GM12878 (cell line): Measurements from ENCODE around the gene UQCRH. TPM values are rescaled to one million over a fixed set of nuclear protein-coding genes. Genes with fewer than 3 reads are reported as not detected.
A peak's percentile ranks its signal among the peaks of the same experiment; 100 is the strongest.
"Not testable (repeated sequence)": the region's sequence is repeated elsewhere in the genome, so short reads cannot be mapped to it uniquely, and the experiment has no call there.

Experiments used
- ATAC-seq: fragments of 200-7000 bp; cut with Tn5 transposase; 3 replicates; pipeline ENCODE4 v1.9.1; 2020; ENCODE audit warnings: mild to moderate bottlenecking, moderate library complexity
- BruUV-seq: library from RNA; stranded (reverse); fragments of 400-500 nt; replicated peaks from 2 replicates; lab custom pipeline; 2021; lab: Mats Ljungman, UMichigan
- CTCF ChIA-PET: fragments of 300-600 bp; sonication (Branson Sonifier 250); formaldehyde crosslinking; extraction: SDS; loops from one replicate; lab custom pipeline; 2021; ENCODE audit warnings: inconsistent platforms; lab: Yijun Ruan, JAX
- POLR2A ChIA-PET: fragments of 350-600 bp; formaldehyde crosslinking; extraction: SDS; loops from one replicate; lab custom pipeline; 2021; ENCODE audit warnings: inconsistent platforms; lab: Charles Lee
- RAD21 ChIA-PET: fragments of 300-600 bp; sonication (Branson Sonifier 250); formaldehyde crosslinking; loops from one replicate; lab custom pipeline; 2023; ENCODE audit warnings: antibody characterized with exemption; ENCODE audit not compliant: unreplicated experiment; lab: Charles Lee
- SMC1A ChIA-PET: fragments of 300-600 bp; sonication (Branson Sonifier 250); formaldehyde crosslinking; loops from one replicate; lab custom pipeline; 2023; ENCODE audit not compliant: unreplicated experiment, uncharacterized antibody; lab: Charles Lee
- DNase-seq: peaks from one replicate; pipeline ENCODE4 v3.0.0-alpha.2; 2011; ENCODE audit warnings: low read depth, low spot score
- FAIRE-seq: peaks from 3 replicates; lab custom pipeline; 2011; peaks lifted over from hg19 to GRCh38; lab: Jason Lieb, UNC
- H2AFZ ChIP-seq: 2 replicates; pipeline ENCODE4 v1.6.0; 2011; ENCODE audit warnings: low read depth, low read length, control low read depth; ENCODE audit not compliant: control insufficient read depth
- H3K27ac ChIP-seq: 2 replicates; pipeline ENCODE4 v1.5.1; 2011; ENCODE audit warnings: control low read depth; ENCODE audit not compliant: control insufficient read depth, insufficient read depth
- H3K27me3 ChIP-seq, 2 experiments: replicated peaks in 1 of 2; 2 replicates each; pipeline versions ENCODE4 v1.6.0 to v1.6.1; 2011; ENCODE audit warnings: low read length in 1 of 2; ENCODE audit not compliant: control insufficient read depth in 2 of 2, insufficient read depth in 2 of 2
- H3K36me3 ChIP-seq, 2 experiments: 2 replicates each; pipeline ENCODE4 v1.5.1; 2011; ENCODE audit warnings: low read length in 1 of 2; ENCODE audit not compliant: control insufficient read depth in 2 of 2, insufficient read depth in 2 of 2
- H3K4me1 ChIP-seq: 2 replicates; pipeline ENCODE4 v1.6.1; 2011; ENCODE audit warnings: mild to moderate bottlenecking, low read length, moderate library complexity, mixed read lengths; ENCODE audit not compliant: control insufficient read depth, insufficient read depth
- H3K4me2 ChIP-seq: 2 replicates; pipeline ENCODE4 v1.6.0; 2011; ENCODE audit warnings: control low read depth; ENCODE audit not compliant: control insufficient read depth, insufficient read depth
- H3K4me3 ChIP-seq: fragments of 200-600 bp; sonication (generic); 2 replicates; pipeline ENCODE4 v1.5.1; 2016
- H3K79me2 ChIP-seq: 2 replicates; pipeline ENCODE4 v1.6.0; 2011; ENCODE audit warnings: low read length; ENCODE audit not compliant: control insufficient read depth, insufficient read depth
- H3K9ac ChIP-seq: 2 replicates; pipeline ENCODE4 v1.8.0; 2011; ENCODE audit warnings: low read length, control low read depth, mixed read lengths; ENCODE audit not compliant: control insufficient read depth, insufficient read depth
- H3K9me3 ChIP-seq: replicated peaks from 3 replicates; pipeline ENCODE4 v1.5.1; 2011; ENCODE audit warnings: mild to moderate bottlenecking, low read length; ENCODE audit not compliant: control insufficient read depth, insufficient read depth
- H4K20me1 ChIP-seq: 2 replicates; pipeline ENCODE4 v1.6.0; 2011; ENCODE audit not compliant: control insufficient read depth, insufficient read depth
- ASH2L ChIP-seq: fragments of 300-600, 200-600 bp; sonication (generic); IDR thresholded peaks from 2 replicates; pipeline ENCODE4 v1.6.1; 2017; ENCODE audit warnings: low read depth, mild to moderate bottlenecking, borderline replicate concordance
- CREM ChIP-seq: IDR thresholded peaks from 2 replicates; pipeline ENCODE4 v1.6.1; 2014; ENCODE audit warnings: antibody characterized with exemption, low read depth
- DPF2 ChIP-seq: fragments of 450-650 bp; IDR thresholded peaks from 2 replicates; pipeline ENCODE4 v1.6.1; 2017; ENCODE audit warnings: mild to moderate bottlenecking
- FOXM1 ChIP-seq: IDR thresholded peaks from 2 replicates; pipeline ENCODE4 v1.6.1; 2012; ENCODE audit warnings: low read depth, mild to moderate bottlenecking, inconsistent platforms, low read length, moderate library complexity
- GATAD2B ChIP-seq: fragments of 450-650 bp; conservative IDR thresholded peaks from 2 replicates; pipeline ENCODE4 v1.6.1; 2017; ENCODE audit warnings: low read depth, mild to moderate bottlenecking, moderate library complexity
- IKZF1 ChIP-seq: fragments of 450-650 bp; conservative IDR thresholded peaks from 2 replicates; pipeline ENCODE4 v1.6.1; 2017; ENCODE audit warnings: antibody characterized with exemption, mild to moderate bottlenecking
- MTA2 ChIP-seq: fragments of 450-650 bp; IDR thresholded peaks from 2 replicates; pipeline ENCODE4 v1.6.1; 2016; ENCODE audit warnings: low read depth, mild to moderate bottlenecking, moderate library complexity
- MTA3 ChIP-seq: IDR thresholded peaks from 2 replicates; pipeline ENCODE4 v1.6.1; 2012; ENCODE audit warnings: low read length, inconsistent platforms, borderline replicate concordance
- NBN ChIP-seq: fragments of 450-650 bp; IDR thresholded peaks from 2 replicates; pipeline ENCODE4 v1.6.1; 2016
- NR2F1 ChIP-seq: fragments of 450-650 bp; conservative IDR thresholded peaks from 2 replicates; pipeline ENCODE4 v1.6.1; 2017; ENCODE audit warnings: mild to moderate bottlenecking
- PML ChIP-seq: IDR thresholded peaks from 2 replicates; pipeline ENCODE4 v1.6.1; 2012; ENCODE audit warnings: low read length, inconsistent platforms
- RUNX3 ChIP-seq: IDR thresholded peaks from 2 replicates; pipeline ENCODE4 v1.6.1; 2012; ENCODE audit warnings: low read length, inconsistent platforms
- SMARCA5 ChIP-seq: fragments of 450-650 bp; IDR thresholded peaks from 2 replicates; pipeline ENCODE4 v1.6.1; 2017; ENCODE audit warnings: mild to moderate bottlenecking
- TBL1XR1 ChIP-seq: IDR thresholded peaks from 2 replicates; pipeline ENCODE4 v1.6.1; 2012; ENCODE audit warnings: low read depth, low read length, improper control_type of control experiment
- ZBED1 ChIP-seq: IDR thresholded peaks from 2 replicates; pipeline ENCODE4 v1.6.1; 2016; ENCODE audit warnings: borderline replicate concordance
- ZNF384 ChIP-seq: IDR thresholded peaks from 2 replicates; pipeline ENCODE4 v1.6.1; 2012; ENCODE audit warnings: low read depth, mild to moderate bottlenecking, low read length, improper control_type of control experiment, borderline replicate concordance
- WGBS: methylation state at CpG from one replicate; pipeline ENCODE4 v1.1.6; 2016; ENCODE audit warnings: low lambda C conversion rate; ENCODE audit not compliant: insufficient replicate concordance, insufficient coverage; ENCODE audit errors: missing lambda C conversion rate; 5-methylcytosine and 5-hydroxymethylcytosine counted together
- in situ Hi-C: fragments of 300-500 bp; cut with MboI; formaldehyde crosslinking; loops from 9 replicates; pipeline ENCODE4 v1.14.3; 2018; ENCODE audit warnings: mixed read lengths
- intact Hi-C: fragments of 100-400 bp; cut with micrococcal nuclease; formaldehyde crosslinking; loops from one replicate; pipeline ENCODE4 v1.14.2; 2022; ENCODE audit not compliant: unreplicated experiment
- polyA plus RNA-seq, 11 experiments: library from polyadenylated mRNA; depleted of rRNA in 4 of 11; unstranded in 6 of 11; stranded (reverse) in 5 of 11; fragments of >200 nt; fragmentation: Nextera tagmentation in 4 of 11; fragmentation: Illumina TruSeq in 1 of 11; extraction: Ambion mirVana in 4 of 11; extraction: Trizol in 1 of 11; gene quantifications; 1 replicate in 1 of 11; 2 replicates in 10 of 11; pipeline versions ENCODE4 v1.2.1 to v1.2.3, GENCODE V29; 2011 to 2016; ENCODE audit warnings: inconsistent platforms in 2 of 11, missing spikeins in 2 of 11, low read depth in 1 of 11
- total RNA-seq, 4 experiments: library from RNA; depleted of rRNA in 3 of 4; stranded (reverse); fragments of >200 nt in 3 of 4; fragmentation: Illumina TruSeq in 1 of 4; extraction: Trizol in 1 of 4; gene quantifications; 2 replicates each; pipeline versions ENCODE4 v1.2.1 to v1.2.3, GENCODE V29; 2013 to 2021
- TF ChIP-seq, protein P1 (sequence below): fragments of 450-650 bp; IDR thresholded peaks from 2 replicates; pipeline ENCODE4 v1.6.1; 2017; ENCODE audit warnings: mild to moderate bottlenecking, moderate library complexity
- TF ChIP-seq, protein P2 (sequence below): fragments of 450-650 bp; IDR thresholded peaks from 2 replicates; pipeline ENCODE4 v1.6.1; 2017; ENCODE audit warnings: mild to moderate bottlenecking, low read depth, inconsistent platforms; ENCODE audit not compliant: poor library complexity, severe bottlenecking

The UQCRH gene
- total and polyA plus RNA-seq, 10 of the 15 experiments (the other 5 are each of a cell fraction or from before 2014, with no cell fraction given), result 363 to 1,782 (median 597) TPM

GRCh38 chr1:46325285-46326076 is 22.0 kb downstream of the UQCRH start:
- H3K36me3 ChIP-seq, H3K9me3 ChIP-seq, intact Hi-C loops, BruUV-seq, H3K27me3 ChIP-seq, FAIRE-seq, H4K20me1 ChIP-seq, H2AFZ ChIP-seq, in situ Hi-C loops: not testable (repeated sequence)
- Histone ChIP-seq H3K27ac (peak overlapping the region; percentile 84), H3K4me2 (peak overlapping the region; percentile 77; the same call in 1 of the 2 replicates), H3K4me1 (peaks cover 37% of the 10 kb centered on the region), H3K79me2 (peaks cover 86% of the 10 kb centered on the region), H3K9ac (peak overlapping the region; percentile 69), H3K4me3 (peak overlapping the region; percentile 74)
- ATAC-seq (peak; percentile 37), DNase-seq (peak; percentile 66)
- POLR2A ChIA-PET, result interaction anchor here (0.7 to 6.3 kb wide), 4 partner anchors 8 to 19 kb away, joined by 3 to 55 read pairs (median 20); partner anchors contain the start of gene NSUN4
- CTCF ChIA-PET, result interaction anchor here (0.6 to 5.9 kb wide), 4 partner anchors 8 to 19 kb away, joined by 4 to 59 read pairs (median 32); partner anchors contain the start of genes LRRC41, NSUN4 and UQCRH
- under 1% methylated on average over 11 of the region's 11 CpGs for WGBS
- RAD21 ChIA-PET, result interaction anchor here (1.0 to 5.4 kb wide), 4 partner anchors 8 to 21 kb away, joined by 5 to 48 read pairs (median 25); partner anchors contain the start of genes LRRC41, NSUN4 and UQCRH
- SMC1A ChIA-PET, result interaction anchor here (1.2 to 6.5 kb wide), 3 partner anchors 17 to 79 kb away, joined by 3 to 73 read pairs (median 46); partner anchors contain the start of gene NSUN4
- TF ChIP-seq ASH2L (0 out of 2 replicates have a peak, but pooled peaks have one; percentile 15), SMARCA5 (peak; percentile 39; the same call in 1 of the 2 replicates), PML (peak; percentile 75), DPF2 (peak; percentile 66; the same call in 1 of the 2 replicates), IKZF1 (peak; percentile 47; the same call in 1 of the 2 replicates), TBL1XR1 (0 out of 2 replicates have a peak, but pooled peaks have one; percentile 37), MTA2 (peak; percentile 71; the same call in 1 of the 2 replicates), NBN (peak; percentile 74), MTA3 (0 out of 2 replicates have a peak, but pooled peaks have one; percentile 42), ZNF384 (peak; percentile 72; the same call in 1 of the 2 replicates), GATAD2B (peak; percentile 65), RUNX3 (peak; percentile 72), NR2F1 (peak; percentile 29; the same call in 1 of the 2 replicates), CREM (peak; percentile 60; the same call in 1 of the 2 replicates), FOXM1 (peak; percentile 66; the same call in 1 of the 2 replicates), ZBED1 (peak; percentile 81)
- TF ChIP-seq, protein P1, sequence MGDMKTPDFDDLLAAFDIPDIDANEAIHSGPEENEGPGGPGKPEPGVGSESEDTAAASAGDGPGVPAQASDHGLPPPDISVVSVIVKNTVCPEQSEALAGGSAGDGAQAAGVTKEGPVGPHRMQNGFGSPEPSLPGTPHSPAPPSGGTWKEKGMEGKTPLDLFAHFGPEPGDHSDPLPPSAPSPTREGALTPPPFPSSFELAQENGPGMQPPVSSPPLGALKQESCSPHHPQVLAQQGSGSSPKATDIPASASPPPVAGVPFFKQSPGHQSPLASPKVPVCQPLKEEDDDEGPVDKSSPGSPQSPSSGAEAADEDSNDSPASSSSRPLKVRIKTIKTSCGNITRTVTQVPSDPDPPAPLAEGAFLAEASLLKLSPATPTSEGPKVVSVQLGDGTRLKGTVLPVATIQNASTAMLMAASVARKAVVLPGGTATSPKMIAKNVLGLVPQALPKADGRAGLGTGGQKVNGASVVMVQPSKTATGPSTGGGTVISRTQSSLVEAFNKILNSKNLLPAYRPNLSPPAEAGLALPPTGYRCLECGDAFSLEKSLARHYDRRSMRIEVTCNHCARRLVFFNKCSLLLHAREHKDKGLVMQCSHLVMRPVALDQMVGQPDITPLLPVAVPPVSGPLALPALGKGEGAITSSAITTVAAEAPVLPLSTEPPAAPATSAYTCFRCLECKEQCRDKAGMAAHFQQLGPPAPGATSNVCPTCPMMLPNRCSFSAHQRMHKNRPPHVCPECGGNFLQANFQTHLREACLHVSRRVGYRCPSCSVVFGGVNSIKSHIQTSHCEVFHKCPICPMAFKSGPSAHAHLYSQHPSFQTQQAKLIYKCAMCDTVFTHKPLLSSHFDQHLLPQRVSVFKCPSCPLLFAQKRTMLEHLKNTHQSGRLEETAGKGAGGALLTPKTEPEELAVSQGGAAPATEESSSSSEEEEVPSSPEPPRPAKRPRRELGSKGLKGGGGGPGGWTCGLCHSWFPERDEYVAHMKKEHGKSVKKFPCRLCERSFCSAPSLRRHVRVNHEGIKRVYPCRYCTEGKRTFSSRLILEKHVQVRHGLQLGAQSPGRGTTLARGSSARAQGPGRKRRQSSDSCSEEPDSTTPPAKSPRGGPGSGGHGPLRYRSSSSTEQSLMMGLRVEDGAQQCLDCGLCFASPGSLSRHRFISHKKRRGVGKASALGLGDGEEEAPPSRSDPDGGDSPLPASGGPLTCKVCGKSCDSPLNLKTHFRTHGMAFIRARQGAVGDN, result peak; percentile 55; the same call in 1 of the 2 replicates
- TF ChIP-seq, protein P2, sequence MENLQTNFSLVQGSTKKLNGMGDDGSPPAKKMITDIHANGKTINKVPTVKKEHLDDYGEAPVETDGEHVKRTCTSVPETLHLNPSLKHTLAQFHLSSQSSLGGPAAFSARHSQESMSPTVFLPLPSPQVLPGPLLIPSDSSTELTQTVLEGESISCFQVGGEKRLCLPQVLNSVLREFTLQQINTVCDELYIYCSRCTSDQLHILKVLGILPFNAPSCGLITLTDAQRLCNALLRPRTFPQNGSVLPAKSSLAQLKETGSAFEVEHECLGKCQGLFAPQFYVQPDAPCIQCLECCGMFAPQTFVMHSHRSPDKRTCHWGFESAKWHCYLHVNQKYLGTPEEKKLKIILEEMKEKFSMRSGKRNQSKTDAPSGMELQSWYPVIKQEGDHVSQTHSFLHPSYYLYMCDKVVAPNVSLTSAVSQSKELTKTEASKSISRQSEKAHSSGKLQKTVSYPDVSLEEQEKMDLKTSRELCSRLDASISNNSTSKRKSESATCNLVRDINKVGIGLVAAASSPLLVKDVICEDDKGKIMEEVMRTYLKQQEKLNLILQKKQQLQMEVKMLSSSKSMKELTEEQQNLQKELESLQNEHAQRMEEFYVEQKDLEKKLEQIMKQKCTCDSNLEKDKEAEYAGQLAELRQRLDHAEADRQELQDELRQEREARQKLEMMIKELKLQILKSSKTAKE, result peak; percentile 87
